GM23248 (cell line): ENCODE measurements around the gene GDAP2.

ENCODE experiments used
- EZH2 ChIP-seq: fragments of 200-600 bp; sonication (generic); IDR thresholded peaks from 2 replicates; pipeline ENCODE4 v1.6.1; 2018; ENCODE audit warnings: antibody characterized with exemption, mild to moderate bottlenecking; ENCODE audit not compliant: insufficient read depth, poor library complexity, severe bottlenecking
- EZH2phosphoT487 ChIP-seq: fragments of 200-600 bp; sonication (generic); IDR thresholded peaks from 2 replicates; pipeline ENCODE4 v1.6.1; 2018; ENCODE audit warnings: antibody characterized with exemption, moderate library complexity, mild to moderate bottlenecking, low read depth; ENCODE audit not compliant: insufficient read depth

DNA sequence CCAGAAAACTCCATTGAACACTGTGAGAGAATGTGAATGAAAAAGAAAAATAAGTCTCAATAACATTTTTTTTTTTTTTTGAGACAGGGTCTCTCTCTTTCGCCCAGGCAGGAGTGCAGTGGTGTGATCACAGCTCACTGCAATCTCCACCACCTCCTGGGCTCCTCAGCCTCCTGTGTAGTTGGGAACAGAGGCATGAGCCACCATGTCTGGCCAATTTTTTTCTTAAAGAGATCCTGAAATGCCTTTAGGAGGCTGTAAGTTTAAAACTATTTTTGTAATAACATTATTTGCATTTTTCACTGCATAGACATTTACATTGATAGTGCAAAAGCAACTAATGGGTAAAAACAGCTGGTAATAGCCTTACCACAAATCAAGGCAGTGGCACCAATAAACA, 35.3 kb downstream of the GDAP2 start:
- TF ChIP-seq EZH2 = no peak
- TF ChIP-seq EZH2phosphoT487 = no peak
